ENCODE results near the gene BRAP.
A peak's percentile ranks its signal among the peaks of the same experiment; 100 is the strongest.

The BRAP gene

GRCh38 chr12:111642681-111643426 lies 42.9 kb downstream of the BRAP start:
- TF ChIP-seq, protein P1, sequence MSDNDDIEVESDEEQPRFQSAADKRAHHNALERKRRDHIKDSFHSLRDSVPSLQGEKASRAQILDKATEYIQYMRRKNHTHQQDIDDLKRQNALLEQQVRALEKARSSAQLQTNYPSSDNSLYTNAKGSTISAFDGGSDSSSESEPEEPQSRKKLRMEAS (IDR thresholded peaks at IDR 0.05; ENCODE audit: low read depth, low read length), result no peak
- TF ChIP-seq CTCF (IDR thresholded peaks at IDR 0.05; ENCODE audit: low read depth, low read length) (no peak), MYC (IDR thresholded peaks at IDR 0.05; ENCODE audit: low read depth, low read length) (no peak), POLR2A (IDR thresholded peaks at IDR 0.05; ENCODE audit: extremely low read depth, insufficient read length) (no peak)
- no peak overlapping the region for H3K4me3 ChIP-seq (ENCODE audit: low read depth, low read length)
- no peak for DNase-seq (ENCODE audit: low read depth)

GRCh38 chr12:111640506-111640905 lies 45.2 kb downstream of the BRAP start:
- H3K4me3 ChIP-seq (ENCODE audit: low read depth, low read length), result no peak overlapping the region
- DNase-seq (ENCODE audit: low read depth), result no peak
- TF ChIP-seq, protein P1 (IDR thresholded peaks at IDR 0.05; ENCODE audit: low read depth, low read length), result no peak
- no peak for TF ChIP-seq POLR2A (IDR thresholded peaks at IDR 0.05; ENCODE audit: extremely low read depth, insufficient read length)
- TF ChIP-seq CTCF (IDR thresholded peaks at IDR 0.05; ENCODE audit: low read depth, low read length), result no peak
- no peak for TF ChIP-seq MYC (IDR thresholded peaks at IDR 0.05; ENCODE audit: low read depth, low read length)

- TF ChIP-seq MYC (IDR thresholded peaks at IDR 0.05; ENCODE audit: low read depth, low read length) (no peak), POLR2A (IDR thresholded peaks at IDR 0.05; ENCODE audit: extremely low read depth, insufficient read length) (no peak), CTCF (IDR thresholded peaks at IDR 0.05; ENCODE audit: low read depth, low read length) (no peak)
- TF ChIP-seq, protein P1 (IDR thresholded peaks at IDR 0.05; ENCODE audit: low read depth, low read length), result no peak
- H3K4me3 ChIP-seq (ENCODE audit: low read depth, low read length), result no peak overlapping the region
- no peak for DNase-seq (ENCODE audit: low read depth)
These were observed 47.2 kb downstream of the BRAP start for GRCh38 chr12:111638556-111638955.

- H3K4me3 ChIP-seq (ENCODE audit: low read depth, low read length), result no peak overlapping the region
- peak; percentile 25 for DNase-seq (ENCODE audit: low read depth)
- TF ChIP-seq POLR2A (IDR thresholded peaks at IDR 0.05; ENCODE audit: extremely low read depth, insufficient read length), result no peak
- TF ChIP-seq, protein P1 (IDR thresholded peaks at IDR 0.05; ENCODE audit: low read depth, low read length), result peak; percentile 47; the same call in 1 of the 2 replicates
- no peak for TF ChIP-seq MYC (IDR thresholded peaks at IDR 0.05; ENCODE audit: low read depth, low read length)
These were observed 49.4 kb downstream of the BRAP start for GRCh38 chr12:111636209-111636945.

DNA sequence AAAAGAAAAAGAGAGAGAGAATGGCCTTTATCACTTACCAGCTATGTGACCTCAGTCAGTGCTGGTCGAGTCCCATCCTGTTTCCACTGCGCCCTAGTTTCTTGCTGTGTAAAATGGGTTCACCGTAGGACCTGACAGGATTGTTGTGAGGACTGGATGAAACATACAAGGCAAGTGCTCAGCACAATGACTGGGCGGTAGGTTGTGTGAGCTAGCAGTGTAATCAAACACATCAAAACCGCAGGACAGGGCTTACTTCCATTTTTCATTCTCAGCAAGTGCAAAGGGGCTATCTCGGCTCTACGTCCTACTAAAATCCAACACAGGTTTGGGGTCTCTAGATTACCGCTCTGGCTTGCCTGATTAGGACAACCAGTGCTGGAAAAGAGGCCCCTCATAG lies 50.2 kb downstream of the BRAP start:
- TF ChIP-seq MYC (IDR thresholded peaks at IDR 0.05; ENCODE audit: low read depth, low read length) (no peak), POLR2A (IDR thresholded peaks at IDR 0.05; ENCODE audit: extremely low read depth, insufficient read length) (no peak), CTCF (IDR thresholded peaks at IDR 0.05; ENCODE audit: low read depth, low read length) (no peak)
- TF ChIP-seq, protein P1 (IDR thresholded peaks at IDR 0.05; ENCODE audit: low read depth, low read length), result no peak
- H3K4me3 ChIP-seq (ENCODE audit: low read depth, low read length), result no peak overlapping the region
- DNase-seq (ENCODE audit: low read depth), result peak; percentile 29

Data from NB4 (cell line).